GM12891 (cell line): Measurements from ENCODE around the gene PPP2R2B.

Experiments used
- POLR2A ChIP-seq: IDR thresholded peaks from 2 replicates; pipeline ENCODE4 v1.6.1; 2011; ENCODE audit warnings: low read depth, low read length, control low read depth
- POLR2AphosphoS5 ChIP-seq: IDR thresholded peaks from 2 replicates; pipeline ENCODE4 v1.6.1; 2011; ENCODE audit warnings: low read depth, low read length, control low read depth

- TF ChIP-seq POLR2A (no peak), POLR2AphosphoS5 (no peak)
Observed at GRCh38 chr5:146797658-146798057, 80.9 kb downstream of the PPP2R2B start.
